Nephron (organoid): Measurements from ENCODE around the gene MTRF1.

ENCODE experiments used
- H3K27ac Mint-ChIP-seq, 3 experiments: 2 replicates each; pipeline ENCODE4 v1.8.0; 2020; ENCODE audit warnings: mixed read lengths in 3 of 3, mild to moderate bottlenecking in 2 of 3, moderate library complexity in 1 of 3
- H3K27me3 Mint-ChIP-seq: 2 replicates; pipeline ENCODE4 v1.8.0; 2021; ENCODE audit warnings: low read depth, mild to moderate bottlenecking, moderate library complexity, mixed read lengths
- H3K36me3 Mint-ChIP-seq: 2 replicates; pipeline ENCODE4 v1.8.0; 2020; ENCODE audit warnings: low read depth, mixed read lengths
- H3K4me1 Mint-ChIP-seq: 2 replicates; pipeline ENCODE4 v1.8.0; 2020; ENCODE audit warnings: mixed read lengths
- H3K4me3 Mint-ChIP-seq, 3 experiments: 2 replicates each; pipeline ENCODE4 v1.8.0; 2020; ENCODE audit warnings: mild to moderate bottlenecking in 3 of 3, mixed read lengths in 3 of 3, moderate library complexity in 2 of 3
- H3K9me3 Mint-ChIP-seq: 2 replicates; pipeline ENCODE4 v1.8.0; 2020; ENCODE audit warnings: mixed read lengths
- TF ChIP-seq, protein P1 (sequence below), 3 experiments: fragments of 200-600 bp; sonication (generic); IDR thresholded peaks; one replicate each; pipeline ENCODE4 v1.5.0; 2021; ENCODE audit warnings: antibody characterized with exemption in 3 of 3; ENCODE audit not compliant: unreplicated experiment in 3 of 3

The MTRF1 gene

DNA sequence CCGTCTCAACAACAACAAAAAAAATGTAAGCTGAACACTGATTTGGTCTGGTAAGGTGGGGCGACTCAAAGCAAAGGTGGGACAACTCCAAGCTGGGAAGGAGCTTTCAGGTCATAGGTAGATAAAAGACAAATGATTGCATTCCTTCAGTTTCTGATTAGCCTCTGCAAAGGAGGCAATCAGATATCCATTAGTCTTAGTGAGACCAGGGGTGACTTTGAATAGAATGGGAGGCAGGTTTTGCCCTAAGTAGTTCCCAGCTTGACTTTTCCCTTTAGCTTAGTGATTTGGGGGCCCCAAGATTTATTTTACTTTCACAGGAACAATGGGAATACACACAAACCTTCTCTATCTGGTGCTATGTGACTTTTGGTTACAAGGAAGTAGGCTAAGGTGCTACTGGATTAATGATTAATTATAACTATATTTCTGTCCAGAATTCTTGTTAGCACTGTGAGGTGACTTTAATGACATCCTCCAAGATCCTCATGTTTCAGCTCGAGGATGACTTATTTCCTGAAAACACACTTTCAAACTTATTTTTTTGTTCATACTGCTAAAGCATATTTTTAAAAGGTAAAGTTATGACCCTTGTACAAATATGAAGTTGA is 10.6 kb upstream of the MTRF1 start:
- peaks cover 13% of the 10 kb centered on the region for H3K9me3 Mint-ChIP-seq
- TF ChIP-seq, protein P1, sequence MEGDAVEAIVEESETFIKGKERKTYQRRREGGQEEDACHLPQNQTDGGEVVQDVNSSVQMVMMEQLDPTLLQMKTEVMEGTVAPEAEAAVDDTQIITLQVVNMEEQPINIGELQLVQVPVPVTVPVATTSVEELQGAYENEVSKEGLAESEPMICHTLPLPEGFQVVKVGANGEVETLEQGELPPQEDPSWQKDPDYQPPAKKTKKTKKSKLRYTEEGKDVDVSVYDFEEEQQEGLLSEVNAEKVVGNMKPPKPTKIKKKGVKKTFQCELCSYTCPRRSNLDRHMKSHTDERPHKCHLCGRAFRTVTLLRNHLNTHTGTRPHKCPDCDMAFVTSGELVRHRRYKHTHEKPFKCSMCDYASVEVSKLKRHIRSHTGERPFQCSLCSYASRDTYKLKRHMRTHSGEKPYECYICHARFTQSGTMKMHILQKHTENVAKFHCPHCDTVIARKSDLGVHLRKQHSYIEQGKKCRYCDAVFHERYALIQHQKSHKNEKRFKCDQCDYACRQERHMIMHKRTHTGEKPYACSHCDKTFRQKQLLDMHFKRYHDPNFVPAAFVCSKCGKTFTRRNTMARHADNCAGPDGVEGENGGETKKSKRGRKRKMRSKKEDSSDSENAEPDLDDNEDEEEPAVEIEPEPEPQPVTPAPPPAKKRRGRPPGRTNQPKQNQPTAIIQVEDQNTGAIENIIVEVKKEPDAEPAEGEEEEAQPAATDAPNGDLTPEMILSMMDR (IDR thresholded peaks at IDR 0.05; ENCODE audit: unreplicated experiment in 3 of 3): no peak
- no peak overlapping the region for H3K27ac Mint-ChIP-seq
- H3K27me3 Mint-ChIP-seq: no peaks in the 10 kb centered on the region
- no peaks in the 10 kb centered on the region for H3K4me1 Mint-ChIP-seq
- H3K4me3 Mint-ChIP-seq: no peak overlapping the region
- H3K36me3 Mint-ChIP-seq: peaks cover 4% of the 10 kb centered on the region

DNA sequence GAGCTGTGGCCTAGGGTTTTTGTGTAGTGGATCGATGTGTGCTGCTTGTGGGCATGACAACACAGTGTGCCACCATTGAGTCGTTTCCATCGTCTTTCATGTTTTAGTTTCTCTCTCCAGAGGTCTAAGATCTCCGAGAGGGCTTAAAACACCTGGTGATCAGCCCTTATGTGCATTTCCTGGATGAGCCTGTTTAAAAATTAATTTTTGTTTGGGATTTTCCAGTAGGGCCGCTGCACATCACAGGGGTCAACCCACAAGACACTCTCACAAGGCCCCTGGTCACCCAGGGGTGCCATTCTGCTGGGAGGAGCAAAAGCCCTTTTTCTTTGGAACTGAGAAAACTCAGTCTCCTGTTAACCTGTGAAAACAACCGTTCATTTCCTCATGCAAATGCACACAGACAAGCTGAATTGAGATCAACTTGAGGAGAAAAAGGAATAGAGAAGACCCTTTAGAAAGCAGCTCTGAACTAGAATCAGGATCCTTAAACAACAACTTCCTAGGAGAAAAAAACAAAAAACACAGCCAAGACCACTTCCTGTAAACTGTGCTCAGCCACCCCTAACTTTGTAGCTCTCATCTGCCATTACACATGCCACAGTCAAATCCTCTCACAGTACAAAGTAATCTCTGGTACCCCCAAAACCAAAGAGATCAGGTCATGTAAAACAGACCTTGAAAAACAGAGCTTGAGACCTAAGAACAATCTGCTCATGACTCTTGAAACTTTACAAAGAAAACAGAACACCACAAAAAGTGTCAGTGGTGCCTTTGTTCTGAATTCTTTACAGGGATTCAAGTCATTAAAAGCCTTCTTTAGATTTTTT is 8.3 kb upstream of the MTRF1 start:
- H3K36me3 Mint-ChIP-seq: peaks cover 8% of the 10 kb centered on the region
- H3K9me3 Mint-ChIP-seq: peaks cover 25% of the 10 kb centered on the region
- TF ChIP-seq, protein P1 (IDR thresholded peaks at IDR 0.05; ENCODE audit: unreplicated experiment in 3 of 3): no peak
- H3K4me3 Mint-ChIP-seq: no peak overlapping the region
- no peaks in the 10 kb centered on the region for H3K27me3 Mint-ChIP-seq
- H3K4me1 Mint-ChIP-seq: no peaks in the 10 kb centered on the region
- no peak overlapping the region for H3K27ac Mint-ChIP-seq

DNA sequence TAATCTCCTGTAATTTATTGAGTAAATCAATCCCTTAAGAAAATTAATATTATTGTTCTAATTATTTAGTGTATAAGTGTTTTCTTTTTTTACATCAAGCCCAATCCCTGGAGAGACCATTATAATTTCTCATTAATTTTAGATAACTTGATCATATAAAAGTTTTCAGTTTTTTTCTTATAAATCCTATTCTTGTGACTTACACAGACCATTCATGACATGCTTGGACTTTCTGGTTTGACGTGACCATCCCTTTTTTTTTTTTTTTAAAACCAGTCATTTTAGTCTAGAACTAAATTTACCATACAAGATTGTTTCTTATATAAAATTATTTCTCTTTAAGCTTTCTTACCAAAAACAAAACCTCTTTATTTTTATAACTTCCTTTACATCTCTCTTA is 5.4 kb upstream of the MTRF1 start:
- H3K9me3 Mint-ChIP-seq: peaks cover 28% of the 10 kb centered on the region
- TF ChIP-seq, protein P1 (IDR thresholded peaks at IDR 0.05; ENCODE audit: unreplicated experiment in 3 of 3): no peak
- H3K4me1 Mint-ChIP-seq: no peaks in the 10 kb centered on the region
- peaks cover 8% of the 10 kb centered on the region for H3K36me3 Mint-ChIP-seq
- no peaks in the 10 kb centered on the region for H3K27me3 Mint-ChIP-seq
- no peak overlapping the region for H3K4me3 Mint-ChIP-seq
- no peak overlapping the region for H3K27ac Mint-ChIP-seq

DNA sequence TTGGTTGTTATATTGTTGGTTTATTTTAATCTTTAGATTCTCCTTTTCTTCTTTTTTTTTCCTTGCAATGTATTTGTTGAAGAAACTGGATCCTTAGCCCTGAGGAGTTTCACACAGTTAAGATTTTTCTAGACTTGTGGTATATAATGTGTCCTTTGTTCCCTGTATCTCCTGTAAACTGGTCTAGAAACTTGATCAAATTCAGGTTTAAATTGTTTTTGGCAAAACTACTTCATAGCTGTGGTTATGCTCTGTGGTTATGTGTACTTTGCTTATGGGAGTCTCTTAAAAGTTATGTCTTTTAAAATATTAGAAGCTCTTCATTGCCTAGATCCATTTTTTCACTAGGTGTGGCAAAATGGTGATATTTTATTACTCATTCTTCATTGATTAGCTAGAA is 3.7 kb upstream of the MTRF1 start:
- TF ChIP-seq, protein P1 (IDR thresholded peaks at IDR 0.05; ENCODE audit: unreplicated experiment in 3 of 3): no peak
- Mint-ChIP-seq H3K27me3 (no peaks in the 10 kb centered on the region), H3K36me3 (peaks cover 8% of the 10 kb centered on the region), H3K27ac (no peak overlapping the region), H3K4me3 (no peak overlapping the region), H3K4me1 (no peaks in the 10 kb centered on the region), H3K9me3 (peaks cover 27% of the 10 kb centered on the region)

DNA sequence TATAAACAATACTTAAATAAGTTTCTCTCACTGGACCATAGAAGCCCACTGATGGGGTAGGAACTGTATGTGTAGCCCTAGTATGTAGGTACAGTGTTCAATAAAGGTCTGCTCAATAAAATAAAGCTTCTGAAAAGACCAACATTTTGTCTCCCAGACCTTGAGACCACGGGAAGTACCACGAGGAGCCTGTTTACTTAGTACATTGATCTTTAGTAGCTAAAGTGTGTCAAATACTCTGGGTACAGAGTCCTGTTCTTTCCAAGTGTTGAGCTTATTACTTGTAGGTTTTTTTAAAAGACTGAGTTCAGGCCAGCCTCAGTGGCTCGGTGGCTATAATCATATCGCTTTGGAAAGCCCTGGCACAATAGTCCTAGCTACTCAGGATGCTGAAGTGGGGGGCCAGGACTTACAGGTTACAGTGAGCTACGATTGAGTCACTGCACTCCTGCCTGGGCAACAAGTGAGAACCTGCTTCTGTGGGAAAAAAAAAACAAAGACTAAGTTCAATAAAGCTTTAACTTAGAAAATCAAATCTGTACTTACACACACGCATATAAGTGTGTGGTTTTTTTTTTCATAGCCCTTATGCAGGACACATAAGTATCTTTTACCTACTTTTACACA is 3.4 kb downstream of the MTRF1 start:
- Mint-ChIP-seq H3K9me3 (no peaks in the 10 kb centered on the region), H3K4me3 (no peak overlapping the region), H3K27ac (no peak overlapping the region), H3K27me3 (no peaks in the 10 kb centered on the region), H3K36me3 (peaks cover 40% of the 10 kb centered on the region), H3K4me1 (no peaks in the 10 kb centered on the region)
- TF ChIP-seq, protein P1 (IDR thresholded peaks at IDR 0.05; ENCODE audit: unreplicated experiment in 3 of 3): no peak
